Activated CD8-positive, alpha-beta memory T cell treated with anti-CD3 and anti-CD28 coated beads, Interleukin-2, amount 10 ng/mL, durations not matched to agents 7 days and 5 days (primary cell): ENCODE data around the gene ZNF275. TPM values are rescaled to one million over a fixed set of nuclear protein-coding genes. Genes with fewer than 3 reads are reported as not detected.
"Not testable (repeated sequence)": the region's sequence is repeated elsewhere in the genome, so short reads cannot be mapped to it uniquely, and the experiment has no call there.

ENCODE experiments used
- ATAC-seq: fragments of 150-1000 bp; cut with Tn5 transposase; one replicate; pipeline ENCODE4 v1.10.0; 2021; ENCODE audit warnings: moderate library complexity
- CTCF ChIA-PET: fragments of 350-600 bp; sonication (Branson Sonifier 250); formaldehyde crosslinking; loops from one replicate; lab custom pipeline; 2021; ENCODE audit warnings: antibody characterized with exemption; lab: Charles Lee
- DNase-seq: peaks from one replicate; pipeline ENCODE4 v3.0.0-alpha.2; 2020
- H3K27ac Mint-ChIP-seq: one replicate; pipeline ENCODE4 v1.8.0; 2021; ENCODE audit warnings: mild to moderate bottlenecking, mixed read lengths
- H3K27me3 Mint-ChIP-seq: one replicate; pipeline ENCODE4 v1.8.0; 2021; ENCODE audit warnings: mixed read lengths
- H3K36me3 Mint-ChIP-seq: one replicate; pipeline ENCODE4 v1.8.0; 2021; ENCODE audit warnings: mild to moderate bottlenecking, mixed read lengths
- H3K4me1 Mint-ChIP-seq: one replicate; pipeline ENCODE4 v1.8.0; 2021; ENCODE audit warnings: mixed read lengths
- H3K4me3 Mint-ChIP-seq: one replicate; pipeline ENCODE4 v1.8.0; 2021; ENCODE audit warnings: mild to moderate bottlenecking, moderate library complexity, mixed read lengths
- H3K9me3 Mint-ChIP-seq: one replicate; pipeline ENCODE4 v1.8.0; 2022; ENCODE audit warnings: low read depth, mixed read lengths
- total RNA-seq, 2 experiments: library from RNA; stranded (reverse); gene quantifications; one replicate each; pipeline ENCODE4 v1.2.3, GENCODE V29; 2021

The ZNF275 gene
- total RNA-seq: 10 to 100 TPM; 11.8 to 11.9 TPM

GRCh38 chrX:153333821-153334653 is at the start of gene ZNF275:
Gene ZNF275 (plus strand): TSS chrX:153334153. CDS start chrX:153336680, 2,527 bp downstream.
- Mint-ChIP-seq H3K9me3 (no peaks in the 10 kb centered on the region), H3K4me1 (peaks cover 42% of the 10 kb centered on the region), H3K27ac (peak within 1 kb of the TSS; percentile 88), H3K4me3 (peak within 1 kb of the TSS; percentile 83), H3K36me3 (peaks cover 24% of the 10 kb centered on the region), H3K27me3 (peaks cover 13% of the 10 kb centered on the region)
- peak; percentile 82 for DNase-seq
- ATAC-seq: peak; percentile 99
- CTCF ChIA-PET: interaction anchor here (1.0 kb wide), 1 partner anchor 136 kb away, joined by 3 read pairs; the partner anchor contains the start of gene HAUS7

GRCh38 chrX:153285678-153286077 is 48.3 kb upstream of the ZNF275 start:
- ATAC-seq, H3K27me3 Mint-ChIP-seq, DNase-seq, H3K4me3 Mint-ChIP-seq, H3K36me3 Mint-ChIP-seq, H3K9me3 Mint-ChIP-seq, H3K27ac Mint-ChIP-seq, H3K4me1 Mint-ChIP-seq, CTCF ChIA-PET: not testable (repeated sequence)

GRCh38 chrX:153288807-153289206 is 45.1 kb upstream of the ZNF275 start:
- CTCF ChIA-PET, H3K27ac Mint-ChIP-seq, H3K4me3 Mint-ChIP-seq, H3K27me3 Mint-ChIP-seq, DNase-seq, H3K4me1 Mint-ChIP-seq, H3K9me3 Mint-ChIP-seq, H3K36me3 Mint-ChIP-seq, ATAC-seq: not testable (repeated sequence)

- ATAC-seq, H3K27me3 Mint-ChIP-seq, DNase-seq, CTCF ChIA-PET, H3K4me1 Mint-ChIP-seq, H3K9me3 Mint-ChIP-seq, H3K36me3 Mint-ChIP-seq, H3K4me3 Mint-ChIP-seq, H3K27ac Mint-ChIP-seq: not testable (repeated sequence)
Observed at GRCh38 chrX:153293485-153294071, 40.4 kb upstream of the ZNF275 start.

- peaks cover 7% of the 10 kb centered on the region for H3K4me1 Mint-ChIP-seq
- no peak overlapping the region for H3K4me3 Mint-ChIP-seq
- ATAC-seq (no peak), DNase-seq (no peak)
- CTCF ChIA-PET: interaction anchor here (1.0 kb wide), 1 partner anchor 371 kb away, joined by 3 read pairs; no protein-coding TSS in a partner anchor
- H3K27ac Mint-ChIP-seq: no peak overlapping the region
- H3K27me3 Mint-ChIP-seq: peaks cover 23% of the 10 kb centered on the region
- H3K9me3 Mint-ChIP-seq: no peaks in the 10 kb centered on the region
- no peaks in the 10 kb centered on the region for H3K36me3 Mint-ChIP-seq
Observed at GRCh38 chrX:153297376-153297775, 36.6 kb upstream of the ZNF275 start.

- DNase-seq (no peak), ATAC-seq (no peak)
- CTCF ChIA-PET: no interaction called here
- no peaks in the 10 kb centered on the region for H3K4me1 Mint-ChIP-seq
- no peak overlapping the region for H3K27ac Mint-ChIP-seq
- H3K27me3 Mint-ChIP-seq: peaks cover 42% of the 10 kb centered on the region
- no peak overlapping the region for H3K4me3 Mint-ChIP-seq
- H3K36me3 Mint-ChIP-seq: no peaks in the 10 kb centered on the region
- H3K9me3 Mint-ChIP-seq: no peaks in the 10 kb centered on the region
Observed at GRCh38 chrX:153299855-153300254, 34.1 kb upstream of the ZNF275 start.

GRCh38 chrX:153301746-153302145 is 32.2 kb upstream of the ZNF275 start:
- H3K27me3 Mint-ChIP-seq: peaks cover 43% of the 10 kb centered on the region
- H3K9me3 Mint-ChIP-seq: no peaks in the 10 kb centered on the region
- H3K4me1 Mint-ChIP-seq: no peaks in the 10 kb centered on the region
- no peaks in the 10 kb centered on the region for H3K36me3 Mint-ChIP-seq
- ATAC-seq: no peak
- DNase-seq: no peak
- CTCF ChIA-PET: no interaction called here
- no peak overlapping the region for H3K4me3 Mint-ChIP-seq
- no peak overlapping the region for H3K27ac Mint-ChIP-seq

GRCh38 chrX:153302796-153303195 is 31.2 kb upstream of the ZNF275 start:
- CTCF ChIA-PET: no interaction called here
- peaks cover 43% of the 10 kb centered on the region for H3K27me3 Mint-ChIP-seq
- H3K4me3 Mint-ChIP-seq: no peak overlapping the region
- ATAC-seq (no peak), DNase-seq (no peak)
- H3K4me1 Mint-ChIP-seq: no peaks in the 10 kb centered on the region
- no peaks in the 10 kb centered on the region for H3K36me3 Mint-ChIP-seq
- no peaks in the 10 kb centered on the region for H3K9me3 Mint-ChIP-seq
- no peak overlapping the region for H3K27ac Mint-ChIP-seq

GRCh38 chrX:153303276-153304262 is 30.4 kb upstream of the ZNF275 start:
- H3K9me3 Mint-ChIP-seq: no peaks in the 10 kb centered on the region
- H3K36me3 Mint-ChIP-seq: no peaks in the 10 kb centered on the region
- no peaks in the 10 kb centered on the region for H3K4me1 Mint-ChIP-seq
- H3K27me3 Mint-ChIP-seq: peaks cover 37% of the 10 kb centered on the region
- no peak overlapping the region for H3K4me3 Mint-ChIP-seq
- no peak overlapping the region for H3K27ac Mint-ChIP-seq
- DNase-seq (no peak), ATAC-seq (no peak)
- CTCF ChIA-PET: no interaction called here

- Mint-ChIP-seq H3K36me3 (no peaks in the 10 kb centered on the region), H3K27ac (no peak overlapping the region), H3K9me3 (no peaks in the 10 kb centered on the region), H3K4me1 (no peaks in the 10 kb centered on the region), H3K4me3 (no peak overlapping the region), H3K27me3 (peaks cover 34% of the 10 kb centered on the region)
- DNase-seq (no peak), ATAC-seq (no peak)
- CTCF ChIA-PET: no interaction called here
Observed at GRCh38 chrX:153304988-153305736, 28.8 kb upstream of the ZNF275 start.

- no peak overlapping the region for H3K4me3 Mint-ChIP-seq
- no peaks in the 10 kb centered on the region for H3K4me1 Mint-ChIP-seq
- CTCF ChIA-PET: no interaction called here
- no peaks in the 10 kb centered on the region for H3K9me3 Mint-ChIP-seq
- no peak overlapping the region for H3K27ac Mint-ChIP-seq
- H3K27me3 Mint-ChIP-seq: peaks cover 26% of the 10 kb centered on the region
- no peak for DNase-seq
- no peak for ATAC-seq
- H3K36me3 Mint-ChIP-seq: no peaks in the 10 kb centered on the region
Observed at GRCh38 chrX:153305972-153306371, 28.0 kb upstream of the ZNF275 start.

- Mint-ChIP-seq H3K4me3 (no peak overlapping the region), H3K9me3 (no peaks in the 10 kb centered on the region), H3K36me3 (no peaks in the 10 kb centered on the region), H3K27ac (no peak overlapping the region), H3K27me3 (peaks cover 23% of the 10 kb centered on the region), H3K4me1 (no peaks in the 10 kb centered on the region)
- ATAC-seq (no peak), DNase-seq (no peak)
- CTCF ChIA-PET: no interaction called here
Observed at GRCh38 chrX:153306527-153307115, 27.3 kb upstream of the ZNF275 start.
